Activated CD4-positive, alpha-beta memory T cell treated with anti-CD3 and anti-CD28 coated beads for 36 hours (primary cell): ENCODE measurements around the gene CYP2S1. TPM values are rescaled to one million over a fixed set of nuclear protein-coding genes. Genes with fewer than 3 reads are reported as not detected.
"Not testable (repeated sequence)": the region's sequence is repeated elsewhere in the genome, so short reads cannot be mapped to it uniquely, and the experiment has no call there.

ENCODE experiments used
- CTCF ChIA-PET: fragments of 350-600 bp; sonication (Branson Sonifier 250); formaldehyde crosslinking; loops from one replicate; lab custom pipeline; 2021; ENCODE audit warnings: antibody characterized with exemption, inconsistent platforms; lab: Charles Lee
- POLR2A ChIA-PET: fragments of 350-600 bp; sonication (Branson Sonifier 250); formaldehyde crosslinking; loops from one replicate; lab custom pipeline; 2021; ENCODE audit warnings: antibody characterized with exemption; lab: Charles Lee
- DNase-seq: peaks from one replicate; pipeline ENCODE4 v3.0.0-alpha.2; 2020
- H3K27ac Mint-ChIP-seq: one replicate; pipeline ENCODE4 v1.8.0; 2021; ENCODE audit warnings: mixed read lengths
- H3K27me3 Mint-ChIP-seq: one replicate; pipeline ENCODE4 v1.8.0; 2021; ENCODE audit warnings: mixed read lengths
- H3K36me3 Mint-ChIP-seq: one replicate; pipeline ENCODE4 v1.8.0; 2021; ENCODE audit warnings: mixed read lengths
- H3K4me1 Mint-ChIP-seq: one replicate; pipeline ENCODE4 v1.8.0; 2021; ENCODE audit warnings: low read depth, mixed read lengths
- H3K4me3 Mint-ChIP-seq: one replicate; pipeline ENCODE4 v1.8.0; 2021; ENCODE audit warnings: mild to moderate bottlenecking, mixed read lengths
- H3K9me3 Mint-ChIP-seq: one replicate; pipeline ENCODE4 v1.8.0; 2021; ENCODE audit warnings: mixed read lengths
- intact Hi-C: fragments of 100-400 bp; cut with micrococcal nuclease; formaldehyde crosslinking; loops from one replicate; pipeline ENCODE4 v1.15.1; 2023
- total RNA-seq, 2 experiments: library from RNA; stranded (reverse); gene quantifications; one replicate each; pipeline ENCODE4 v1.2.3, GENCODE V29; 2021

The CYP2S1 gene
- total RNA-seq, 2 experiments from 2014 or later = 0.75 to 0.76 TPM

GRCh38 chr19:41174297-41174928, 18.6 kb upstream of the CYP2S1 start:
- no peak overlapping the region for H3K4me3 Mint-ChIP-seq
- POLR2A ChIA-PET = no interaction called here
- no peaks in the 10 kb centered on the region for H3K27me3 Mint-ChIP-seq
- H3K9me3 Mint-ChIP-seq = no peaks in the 10 kb centered on the region
- no peak overlapping the region for H3K27ac Mint-ChIP-seq
- CTCF ChIA-PET = no interaction called here
- H3K36me3 Mint-ChIP-seq = no peaks in the 10 kb centered on the region
- intact Hi-C loops = no loop called here
- DNase-seq = no peak
- H3K4me1 Mint-ChIP-seq = peaks cover 11% of the 10 kb centered on the region

GRCh38 chr19:41175801-41176777, 16.9 kb upstream of the CYP2S1 start:
- no peaks in the 10 kb centered on the region for H3K27me3 Mint-ChIP-seq
- ChIA-PET CTCF (no interaction called here), POLR2A (no interaction called here)
- DNase-seq = peak; percentile 53
- H3K4me1 Mint-ChIP-seq = peaks cover 11% of the 10 kb centered on the region
- peak overlapping the region; percentile 2 for H3K27ac Mint-ChIP-seq
- H3K36me3 Mint-ChIP-seq = no peaks in the 10 kb centered on the region
- H3K4me3 Mint-ChIP-seq = no peak overlapping the region
- intact Hi-C loops = no loop called here
- H3K9me3 Mint-ChIP-seq = no peaks in the 10 kb centered on the region

- H3K27ac Mint-ChIP-seq, CTCF ChIA-PET, POLR2A ChIA-PET, intact Hi-C loops, H3K27me3 Mint-ChIP-seq, H3K36me3 Mint-ChIP-seq, H3K4me3 Mint-ChIP-seq, DNase-seq, H3K9me3 Mint-ChIP-seq: not testable (repeated sequence)
- peaks cover 14% of the 10 kb centered on the region for H3K4me1 Mint-ChIP-seq
Measured at GRCh38 chr19:41180173-41180572, 12.8 kb upstream of the CYP2S1 start.

- Mint-ChIP-seq H3K4me3 (no peak overlapping the region), H3K4me1 (peaks cover 4% of the 10 kb centered on the region), H3K27me3 (peaks cover 23% of the 10 kb centered on the region), H3K36me3 (no peaks in the 10 kb centered on the region), H3K27ac (no peak overlapping the region), H3K9me3 (no peaks in the 10 kb centered on the region)
- DNase-seq = no peak
- ChIA-PET CTCF (no interaction called here), POLR2A (no interaction called here)
- intact Hi-C loops = no loop called here
Measured at GRCh38 chr19:41186971-41187883, 5.8 kb upstream of the CYP2S1 start.

GRCh38 chr19:41187884-41188279, 5.1 kb upstream of the CYP2S1 start:
- H3K36me3 Mint-ChIP-seq = no peaks in the 10 kb centered on the region
- H3K4me1 Mint-ChIP-seq = peaks cover 10% of the 10 kb centered on the region
- CTCF ChIA-PET = interaction anchor here (0.6 kb wide), 1 partner anchor 70 kb away, joined by 4 read pairs; no protein-coding TSS in a partner anchor
- peaks cover 28% of the 10 kb centered on the region for H3K27me3 Mint-ChIP-seq
- POLR2A ChIA-PET = interaction anchor here (0.6 kb wide), 1 partner anchor 210 kb away, joined by 3 read pairs; no protein-coding TSS in a partner anchor
- intact Hi-C loops = no loop called here
- no peak overlapping the region for H3K4me3 Mint-ChIP-seq
- no peak for DNase-seq
- H3K9me3 Mint-ChIP-seq = no peaks in the 10 kb centered on the region
- no peak overlapping the region for H3K27ac Mint-ChIP-seq

- intact Hi-C loops = no loop called here
- Mint-ChIP-seq H3K36me3 (no peaks in the 10 kb centered on the region), H3K4me3 (no peak overlapping the region), H3K9me3 (no peaks in the 10 kb centered on the region), H3K27me3 (peaks cover 35% of the 10 kb centered on the region), H3K27ac (no peak overlapping the region), H3K4me1 (peaks cover 14% of the 10 kb centered on the region)
- ChIA-PET CTCF (no interaction called here), POLR2A (no interaction called here)
- DNase-seq = no peak
Measured at GRCh38 chr19:41189425-41190065, 3.5 kb upstream of the CYP2S1 start.

GRCh38 chr19:41193430-41194156, 574 bp downstream of the CYP2S1 start:
- ChIA-PET CTCF (interaction anchor here (0.6 to 0.7 kb wide), 2 partner anchors 49 to 219 kb away, joined by 3 to 4 read pairs; no protein-coding TSS in a partner anchor), POLR2A (no interaction called here)
- peaks cover 30% of the 10 kb centered on the region for H3K27me3 Mint-ChIP-seq
- intact Hi-C loops = no loop called here
- H3K27ac Mint-ChIP-seq = no peak overlapping the region
- no peaks in the 10 kb centered on the region for H3K9me3 Mint-ChIP-seq
- DNase-seq = no peak
- H3K36me3 Mint-ChIP-seq = no peaks in the 10 kb centered on the region
- H3K4me1 Mint-ChIP-seq = peaks cover 14% of the 10 kb centered on the region
- peak overlapping the region; percentile 58 for H3K4me3 Mint-ChIP-seq

GRCh38 chr19:41194157-41194552, 1.1 kb downstream of the CYP2S1 start:
- Mint-ChIP-seq H3K4me1 (peaks cover 14% of the 10 kb centered on the region), H3K9me3 (no peaks in the 10 kb centered on the region), H3K36me3 (no peaks in the 10 kb centered on the region), H3K27me3 (peaks cover 32% of the 10 kb centered on the region), H3K4me3 (no peak overlapping the region), H3K27ac (no peak overlapping the region)
- POLR2A ChIA-PET = no interaction called here
- CTCF ChIA-PET = interaction anchor here (0.6 kb wide), 1 partner anchor 220 kb away, joined by 4 read pairs; no protein-coding TSS in a partner anchor
- intact Hi-C loops = no loop called here
- DNase-seq = no peak

GRCh38 chr19:41195675-41196497, 2.9 kb downstream of the CYP2S1 start:
- Mint-ChIP-seq H3K4me3 (no peak overlapping the region), H3K27me3 (peaks cover 23% of the 10 kb centered on the region), H3K27ac (no peak overlapping the region), H3K9me3 (no peaks in the 10 kb centered on the region), H3K4me1 (peaks cover 21% of the 10 kb centered on the region), H3K36me3 (no peaks in the 10 kb centered on the region)
- ChIA-PET POLR2A (no interaction called here), CTCF (no interaction called here)
- no peak for DNase-seq
- intact Hi-C loops = no loop called here

GRCh38 chr19:41198559-41198958, 5.5 kb downstream of the CYP2S1 start:
- DNase-seq = no peak
- Mint-ChIP-seq H3K9me3 (no peaks in the 10 kb centered on the region), H3K4me3 (no peak overlapping the region)

More at GRCh38 chr19:41198559-41198958, 5.5 kb downstream of the CYP2S1 start:
- H3K27me3 Mint-ChIP-seq = peaks cover 8% of the 10 kb centered on the region
- ChIA-PET POLR2A (no interaction called here), CTCF (interaction anchor here (0.9 kb wide), 1 partner anchor 64 kb away, joined by 3 read pairs; no protein-coding TSS in a partner anchor)
- H3K4me1 Mint-ChIP-seq = peaks cover 12% of the 10 kb centered on the region
- intact Hi-C loops = no loop called here
- no peak overlapping the region for H3K27ac Mint-ChIP-seq
- no peaks in the 10 kb centered on the region for H3K36me3 Mint-ChIP-seq
